Measurements from ENCODE around the gene EPHA5.
"Not testable (repeated sequence)": the region's sequence is repeated elsewhere in the genome, so short reads cannot be mapped to it uniquely, and the experiment has no call there.

EPHA5 gene

DNA sequence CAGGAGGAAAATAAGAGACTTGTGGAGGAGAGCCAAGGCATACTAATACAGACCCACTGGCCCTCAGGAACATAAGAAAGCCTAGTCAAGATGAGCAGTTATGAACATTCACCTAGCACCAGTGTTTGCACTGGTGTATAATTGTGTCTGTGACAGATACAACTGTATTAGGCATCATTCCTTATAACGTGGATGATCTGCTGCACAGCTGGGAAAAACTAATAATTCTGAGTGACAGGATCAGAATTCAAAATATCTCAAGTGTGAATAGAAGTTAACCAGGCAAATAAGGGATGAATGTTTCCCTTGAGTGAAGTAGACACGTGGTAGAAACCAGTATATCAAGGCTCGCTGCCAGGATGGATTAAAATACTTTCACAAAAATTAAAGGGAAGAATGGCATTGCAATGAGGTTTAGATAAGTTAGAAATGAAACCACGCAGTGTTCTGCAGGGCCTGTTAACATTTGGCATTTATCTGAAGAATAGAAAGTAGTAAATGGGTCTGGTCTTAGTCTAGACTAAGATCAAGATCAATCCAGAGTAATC, 325.9 kb downstream of the EPHA5 start:
- DNase-seq = no peak

DNA sequence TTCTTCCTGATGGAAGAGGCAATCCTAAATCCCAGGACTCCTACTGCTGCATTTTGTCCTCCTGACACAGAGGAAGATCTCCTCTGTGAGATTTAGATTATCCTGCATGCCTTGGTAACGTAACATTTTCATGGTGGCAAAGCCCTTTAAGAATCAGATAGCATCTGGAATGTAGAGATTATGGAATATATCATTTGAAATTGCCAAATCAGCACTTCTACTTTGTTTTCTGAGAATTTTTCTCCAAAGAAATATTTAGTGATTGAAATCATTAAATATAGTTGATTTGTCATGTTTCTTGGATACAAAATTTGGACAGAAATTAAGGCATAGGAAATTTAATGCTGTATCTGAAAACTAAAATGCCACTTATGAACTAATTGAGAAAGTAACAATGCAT, 326.9 kb downstream of the EPHA5 start:
- no peak for DNase-seq

DNA sequence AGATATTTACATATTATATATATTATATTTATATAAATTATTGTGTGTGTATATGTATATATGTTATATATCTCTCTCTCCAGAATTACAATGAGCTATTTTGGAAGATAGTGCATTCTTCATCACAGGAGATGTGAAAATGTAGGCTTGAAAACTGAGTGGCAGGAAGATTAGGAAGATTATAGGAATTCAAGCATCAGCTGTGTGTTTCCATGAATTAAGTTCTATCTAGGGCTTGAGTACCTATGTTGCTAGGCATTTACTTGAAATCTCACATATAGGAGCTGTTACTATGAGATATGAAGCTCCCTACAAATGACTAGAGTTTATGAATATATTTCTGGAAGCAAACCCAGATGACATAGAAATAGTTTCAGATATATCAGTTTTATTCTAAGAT, 328.7 kb downstream of the EPHA5 start:
- no peak for DNase-seq

DNA sequence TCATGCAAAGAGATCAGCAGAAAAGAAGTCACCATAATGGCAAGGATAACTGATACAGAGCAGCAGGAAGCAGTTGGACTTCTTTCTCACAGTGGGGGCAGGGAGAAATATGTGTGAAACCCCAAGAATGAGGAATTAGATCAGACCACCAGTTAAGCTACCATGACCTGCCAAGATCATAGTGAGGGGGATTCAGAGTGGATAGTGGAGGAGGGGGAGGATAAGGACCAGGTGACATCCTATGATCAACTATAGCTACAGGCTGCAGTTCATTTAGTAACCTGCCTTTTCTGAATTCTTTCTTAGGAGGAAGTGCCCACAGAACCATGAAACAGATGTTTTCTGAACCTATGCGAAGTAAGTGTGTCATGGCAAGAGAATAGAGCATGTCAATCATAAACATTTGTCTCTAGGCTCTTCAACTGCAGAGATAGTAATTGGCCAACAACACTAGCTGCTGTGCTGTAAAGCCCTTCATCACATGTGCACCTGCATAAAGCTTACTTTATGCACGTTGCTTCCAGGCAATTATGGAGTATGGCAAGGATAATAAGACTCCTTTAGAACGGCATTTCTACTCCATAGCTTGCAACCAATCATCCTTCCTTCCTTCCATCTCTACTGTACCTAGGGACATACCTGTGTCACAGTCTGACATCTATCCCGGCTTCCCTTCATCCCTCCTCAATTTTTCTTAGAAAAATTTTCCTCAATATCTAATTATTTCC, 329.7 kb downstream of the EPHA5 start:
- no peak for DNase-seq

DNA sequence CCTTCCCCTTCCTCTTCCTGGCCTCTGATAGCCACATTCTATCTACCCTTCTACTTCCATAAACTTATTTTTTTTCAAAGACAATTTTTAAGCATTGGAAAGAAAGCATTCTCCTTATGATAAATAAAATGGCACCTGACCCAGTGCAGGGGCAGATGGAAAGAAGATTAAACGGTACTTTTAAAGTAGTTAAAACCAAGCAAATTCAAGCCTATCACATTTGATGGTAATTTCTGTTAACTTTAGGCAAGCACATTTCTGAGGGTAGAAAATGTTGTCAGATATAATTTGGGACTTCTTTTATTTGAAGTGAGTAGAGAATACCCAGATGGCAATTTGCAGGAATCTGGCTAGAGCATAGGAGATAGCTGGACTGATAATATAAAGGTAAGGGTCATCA, 332.9 kb downstream of the EPHA5 start:
- no peak for DNase-seq

DNA sequence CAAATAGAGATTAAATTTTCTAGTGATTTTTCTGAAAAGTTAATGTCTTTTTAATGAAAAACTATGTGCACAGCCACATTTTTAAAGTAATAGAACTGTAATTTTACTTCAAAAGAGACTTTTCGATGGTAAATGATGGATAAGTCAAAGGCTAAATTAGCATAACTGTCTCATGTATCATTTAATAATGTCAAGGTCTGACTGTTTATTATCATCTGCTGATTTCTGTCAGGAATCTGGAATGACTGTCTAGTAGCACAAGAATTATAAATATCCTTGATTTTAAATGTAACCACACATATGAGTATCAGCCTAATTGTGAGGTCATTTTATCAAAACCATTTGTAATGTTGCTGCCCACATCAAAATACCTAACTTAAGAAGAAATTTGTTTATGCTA, 333.8 kb downstream of the EPHA5 start:
- DNase-seq = no peak

DNA sequence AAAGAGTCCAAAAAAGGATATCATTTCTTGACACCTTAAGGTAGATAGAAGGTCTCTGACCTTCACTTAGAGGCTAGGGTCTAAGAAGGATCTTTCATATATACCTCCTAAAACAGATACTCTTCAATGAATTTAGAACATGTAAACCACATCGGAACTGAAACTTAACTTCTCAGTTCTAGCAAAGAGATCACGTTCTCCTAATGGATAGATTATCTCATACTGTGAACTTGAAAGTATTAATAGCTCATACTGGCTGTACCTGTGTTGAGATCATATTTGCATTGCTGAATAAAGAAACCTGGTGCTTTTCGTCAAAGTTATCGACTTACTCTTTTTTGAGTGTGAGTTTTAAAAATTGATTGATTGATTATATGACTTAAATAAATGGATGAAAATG, 353.8 kb downstream of the EPHA5 start:
- no peak for DNase-seq

DNA sequence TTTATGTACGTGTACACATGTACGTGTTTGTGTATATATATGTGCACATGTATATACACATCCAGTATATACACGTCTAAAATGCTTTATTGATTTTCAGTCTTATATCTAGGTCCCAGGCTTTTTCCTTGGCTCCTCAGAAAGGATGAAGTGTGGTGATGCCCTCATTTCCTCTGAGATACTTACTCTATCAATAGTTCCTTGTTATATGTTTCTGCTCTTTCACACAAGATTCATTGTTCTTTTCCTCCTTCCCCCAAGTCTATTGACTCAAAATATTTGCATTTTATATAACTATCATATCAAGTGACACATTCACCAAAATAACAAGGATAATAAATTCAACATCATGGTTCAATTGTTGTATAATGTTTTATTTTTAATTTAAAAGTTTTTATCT, 359.2 kb downstream of the EPHA5 start:
- no peak for DNase-seq

DNA sequence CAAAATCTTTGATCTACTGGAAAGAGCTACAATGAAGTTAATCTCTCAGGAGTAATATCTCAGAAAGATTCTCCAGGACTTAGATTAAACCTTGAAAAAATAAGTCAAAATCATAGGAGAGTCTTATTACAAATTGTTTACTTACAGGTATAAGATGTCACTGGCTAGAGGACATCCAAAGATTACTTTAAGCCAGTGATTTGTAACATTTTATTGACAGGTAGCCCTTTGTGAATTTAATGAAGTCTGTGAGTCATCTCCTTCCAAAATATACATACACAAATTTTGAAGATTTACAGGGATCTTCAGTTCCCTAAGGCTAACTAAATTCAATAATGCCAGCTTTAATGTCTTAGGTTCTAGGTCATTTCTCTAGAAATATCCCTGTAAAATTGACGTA, 359.7 kb downstream of the EPHA5 start:
- DNase-seq = no peak

DNA sequence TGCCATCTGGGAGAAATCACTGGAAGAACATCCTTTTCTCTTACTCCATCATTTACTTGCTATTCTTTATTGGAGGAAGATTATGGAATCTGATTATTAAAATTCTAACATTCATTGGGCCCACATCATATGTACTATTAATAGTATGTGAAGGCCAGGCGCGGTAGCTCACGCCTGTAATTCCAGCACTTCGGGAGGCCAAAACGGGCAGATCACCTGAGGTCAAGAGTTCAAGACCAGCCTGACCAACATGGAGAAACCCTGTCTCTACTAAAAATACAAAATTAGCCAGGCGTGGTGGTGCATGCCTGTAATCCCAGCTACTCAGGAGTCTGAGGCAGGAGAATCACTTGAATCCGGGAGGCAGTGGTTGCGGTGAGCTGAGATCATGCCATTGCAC, 361.7 kb downstream of the EPHA5 start:
- DNase-seq = not testable (repeated sequence)

DNA sequence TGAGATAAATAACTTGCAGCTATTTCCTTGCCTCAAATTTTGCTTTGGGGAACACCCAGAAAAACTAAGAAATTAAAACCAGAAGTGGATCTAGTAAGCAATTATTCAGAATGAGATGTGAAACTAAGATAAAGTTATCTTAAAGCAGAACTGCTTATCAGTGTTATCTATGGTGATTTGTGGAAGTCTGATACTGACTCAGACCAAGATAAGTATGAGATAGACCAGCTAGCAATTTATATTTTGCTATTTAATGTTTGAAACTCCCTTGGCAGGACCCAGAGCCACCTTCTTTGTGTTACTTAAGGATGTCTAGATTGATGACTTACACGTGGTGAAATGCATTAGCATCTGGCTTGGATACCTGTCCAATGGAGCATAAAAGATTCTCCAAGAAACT, 368.1 kb downstream of the EPHA5 start:
- DNase-seq = no peak

DNA sequence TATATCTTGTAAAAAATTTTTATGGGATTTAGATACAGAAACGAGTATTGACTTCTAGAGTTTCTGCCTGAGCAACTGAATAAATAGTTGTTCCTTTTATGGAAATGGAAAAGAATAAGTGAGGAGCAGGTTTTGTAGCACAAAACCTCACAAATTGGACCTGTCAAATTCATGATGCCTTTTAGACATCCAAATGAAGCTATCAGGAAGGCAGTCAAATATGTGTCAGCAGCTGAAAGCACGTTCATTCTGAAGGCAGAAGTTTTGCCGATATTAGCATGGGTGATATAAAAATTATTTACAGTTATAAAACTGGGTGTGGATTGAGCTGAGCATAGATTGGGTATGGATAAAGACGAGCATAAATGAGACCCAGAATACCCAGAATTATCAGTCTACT, 374.0 kb downstream of the EPHA5 start:
- DNase-seq = no peak

DNA sequence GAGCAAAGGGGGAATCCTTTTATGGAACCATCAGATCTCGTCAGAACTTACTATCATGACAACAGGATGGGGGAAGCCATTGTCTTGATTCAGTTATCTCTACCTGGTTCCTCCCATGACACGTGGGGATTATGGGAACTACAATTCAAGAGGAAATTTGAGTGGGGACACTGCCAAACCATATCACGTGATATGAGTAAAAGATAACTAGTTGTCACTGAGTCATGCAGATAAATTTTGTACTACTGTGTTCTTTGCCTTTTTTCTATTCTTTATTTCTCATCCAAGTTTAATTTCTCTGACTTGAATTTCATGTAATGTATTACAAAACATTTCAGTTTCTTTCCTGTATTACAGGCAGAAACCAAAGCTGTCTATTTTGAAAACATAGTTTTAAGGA, 383.2 kb downstream of the EPHA5 start:
- no peak for DNase-seq

All from stimulated activated CD4-positive, alpha-beta T cell treated with anti-CD3 and anti-CD28 coated beads, Interleukin-1b, Interleukin-23, amount 100 ng/mL, for 48 hours (primary cell).